ENCODE measurements around the gene PODNL1.

DNA sequence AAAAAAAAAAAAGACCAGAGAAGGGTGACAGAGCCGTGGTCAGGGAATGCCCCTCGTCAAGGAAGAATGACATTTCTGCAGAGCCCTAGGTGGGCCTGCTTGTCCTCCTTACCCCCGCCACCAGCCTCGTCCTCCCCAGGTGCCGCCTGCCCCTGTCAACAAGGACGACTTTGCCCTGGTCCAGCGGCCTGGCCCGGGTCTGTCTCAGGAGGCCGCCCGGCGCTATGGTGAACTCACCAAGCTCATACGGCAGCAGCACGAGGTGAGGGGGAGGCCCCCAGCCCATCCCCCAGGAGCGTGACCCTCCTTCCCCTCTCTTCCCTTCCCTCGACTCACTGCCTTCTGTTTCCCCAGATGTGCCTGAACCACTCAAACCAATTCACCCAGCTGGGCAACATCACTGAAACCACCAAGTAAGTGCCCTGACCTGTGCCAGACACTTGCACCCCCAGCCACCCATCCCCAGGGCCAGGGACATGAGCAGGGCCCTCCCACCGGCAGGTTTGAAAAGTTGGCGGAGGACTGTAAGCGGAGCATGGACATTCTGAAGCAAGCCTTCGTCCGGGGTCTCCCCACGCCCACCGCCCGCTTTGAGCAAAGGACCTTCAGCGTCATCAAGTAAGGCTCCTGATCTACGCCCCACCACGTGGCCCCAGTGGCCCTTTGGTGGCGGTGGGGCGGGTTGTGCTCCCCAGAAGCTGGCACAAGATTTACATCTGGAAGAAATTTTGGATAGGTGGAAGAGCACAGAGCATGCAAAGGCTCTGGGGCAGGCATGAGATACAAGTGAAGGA is 14.8 kb downstream of the PODNL1 start:
- TF ChIP-seq, protein P1, sequence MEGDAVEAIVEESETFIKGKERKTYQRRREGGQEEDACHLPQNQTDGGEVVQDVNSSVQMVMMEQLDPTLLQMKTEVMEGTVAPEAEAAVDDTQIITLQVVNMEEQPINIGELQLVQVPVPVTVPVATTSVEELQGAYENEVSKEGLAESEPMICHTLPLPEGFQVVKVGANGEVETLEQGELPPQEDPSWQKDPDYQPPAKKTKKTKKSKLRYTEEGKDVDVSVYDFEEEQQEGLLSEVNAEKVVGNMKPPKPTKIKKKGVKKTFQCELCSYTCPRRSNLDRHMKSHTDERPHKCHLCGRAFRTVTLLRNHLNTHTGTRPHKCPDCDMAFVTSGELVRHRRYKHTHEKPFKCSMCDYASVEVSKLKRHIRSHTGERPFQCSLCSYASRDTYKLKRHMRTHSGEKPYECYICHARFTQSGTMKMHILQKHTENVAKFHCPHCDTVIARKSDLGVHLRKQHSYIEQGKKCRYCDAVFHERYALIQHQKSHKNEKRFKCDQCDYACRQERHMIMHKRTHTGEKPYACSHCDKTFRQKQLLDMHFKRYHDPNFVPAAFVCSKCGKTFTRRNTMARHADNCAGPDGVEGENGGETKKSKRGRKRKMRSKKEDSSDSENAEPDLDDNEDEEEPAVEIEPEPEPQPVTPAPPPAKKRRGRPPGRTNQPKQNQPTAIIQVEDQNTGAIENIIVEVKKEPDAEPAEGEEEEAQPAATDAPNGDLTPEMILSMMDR (IDR thresholded peaks at IDR 0.05; ENCODE audit: borderline replicate concordance, extremely low read depth, low read length, poor library complexity, severe bottlenecking), result no peak
- TF ChIP-seq EZH2 (IDR thresholded peaks at IDR 0.05; ENCODE audit: borderline replicate concordance, low read depth, low read length, severe bottlenecking), result no peak

All from DND-41 (cell line).